ENCODE results near the gene SIAH3.
"Not testable (repeated sequence)": the region's sequence is repeated elsewhere in the genome, so short reads cannot be mapped to it uniquely, and the experiment has no call there.

The SIAH3 gene, protein sequence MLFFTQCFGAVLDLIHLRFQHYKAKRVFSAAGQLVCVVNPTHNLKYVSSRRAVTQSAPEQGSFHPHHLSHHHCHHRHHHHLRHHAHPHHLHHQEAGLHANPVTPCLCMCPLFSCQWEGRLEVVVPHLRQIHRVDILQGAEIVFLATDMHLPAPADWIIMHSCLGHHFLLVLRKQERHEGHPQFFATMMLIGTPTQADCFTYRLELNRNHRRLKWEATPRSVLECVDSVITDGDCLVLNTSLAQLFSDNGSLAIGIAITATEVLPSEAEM

DNA sequence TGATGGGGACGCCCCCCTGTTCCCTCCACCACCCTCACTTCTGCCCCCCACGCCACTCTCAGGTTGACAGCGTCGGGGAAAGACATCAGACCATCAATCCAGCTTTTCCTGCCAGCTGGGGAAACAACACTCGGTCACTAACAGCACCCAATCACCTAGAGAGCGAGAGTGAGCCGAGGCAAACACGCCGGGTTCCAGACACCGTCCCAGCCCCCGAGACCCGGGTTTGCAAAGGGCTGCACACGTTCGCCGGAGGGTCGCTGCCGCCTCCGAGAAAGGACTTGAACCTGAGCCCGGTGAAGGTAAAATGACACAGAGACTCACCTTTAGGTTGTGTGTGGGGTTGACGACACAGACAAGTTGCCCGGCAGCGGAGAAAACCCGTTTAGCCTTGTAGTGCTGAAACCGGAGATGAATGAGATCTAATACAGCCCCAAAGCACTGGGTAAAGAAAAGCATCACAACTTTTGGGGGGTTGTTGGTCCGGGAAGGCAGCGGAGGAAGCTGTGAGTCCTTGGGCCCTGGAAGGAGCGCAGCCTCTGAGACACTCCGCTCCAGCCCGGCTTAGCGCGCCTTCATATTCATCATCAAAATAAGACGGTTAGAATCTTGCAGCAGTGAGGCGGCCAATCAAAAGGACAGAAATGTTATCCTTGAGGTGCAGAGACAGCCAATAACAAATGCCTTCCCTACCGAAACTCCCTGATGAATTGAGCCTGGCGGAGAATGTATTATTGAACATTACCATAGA, at the start of gene SIAH3:
SIAH3 (minus strand) TSS at position 583 of the 751 bp plus-strand sequence; CDS start at position 459, 124 bp downstream.
- DNase-seq, result no peak

DNA sequence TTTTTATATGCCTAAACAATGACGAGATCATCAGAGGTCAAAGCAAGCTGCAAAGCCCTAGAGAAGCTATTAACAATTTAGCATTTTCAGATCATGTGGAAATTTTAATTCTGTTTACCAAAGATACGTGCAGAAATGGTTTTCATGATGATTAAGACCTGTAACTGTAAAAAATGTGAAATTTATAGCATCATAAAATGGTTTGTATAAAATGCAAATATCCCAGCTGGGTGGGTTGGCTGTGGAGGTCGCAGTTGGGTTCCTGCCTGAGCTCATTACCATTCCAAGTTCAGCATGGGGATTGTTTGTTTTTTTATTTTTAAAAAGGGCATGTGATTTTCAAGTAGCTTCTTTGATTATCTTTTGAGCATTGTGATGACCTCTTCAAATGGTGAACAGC, 47.9 kb upstream of the SIAH3 start:
- DNase-seq, result no peak

DNA sequence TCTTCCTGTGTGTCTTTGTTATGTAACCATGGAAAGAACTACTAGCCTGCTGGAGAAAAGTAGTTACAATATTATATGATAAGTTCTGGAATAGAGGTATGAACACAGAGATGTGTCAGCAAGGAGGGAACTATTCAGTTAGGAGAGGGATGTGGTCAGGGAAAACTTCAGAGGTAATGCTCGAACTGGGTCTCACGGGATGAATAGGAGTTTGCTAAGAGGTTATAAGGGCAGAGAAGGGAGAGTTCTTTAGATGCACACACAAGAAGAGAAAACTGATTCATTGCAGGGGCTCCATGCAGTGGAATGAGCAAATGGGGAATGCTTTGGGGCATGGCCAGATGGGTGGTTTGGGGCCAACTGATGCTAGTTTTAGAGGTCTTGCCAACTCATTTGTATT, 46.0 kb upstream of the SIAH3 start:
- no peak for DNase-seq

DNA sequence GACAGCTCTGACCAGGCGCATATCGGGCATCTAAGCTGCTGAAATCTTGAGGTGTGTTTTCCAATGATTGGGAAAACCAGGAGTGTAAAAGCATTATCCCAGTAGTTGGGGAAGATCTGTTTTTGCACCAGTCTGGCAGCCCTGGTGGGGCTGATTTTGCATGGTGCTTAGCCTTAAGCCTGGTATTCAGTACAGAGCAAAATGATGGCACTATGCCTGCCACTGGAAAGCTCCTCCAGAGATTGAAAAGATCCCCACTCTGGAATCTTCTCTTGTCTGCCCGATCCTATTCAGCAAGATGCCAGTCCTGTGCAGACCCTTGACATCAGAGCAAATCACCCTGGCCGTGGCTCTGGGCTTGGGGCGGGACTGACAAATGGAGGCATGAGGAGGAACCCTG, 44.7 kb upstream of the SIAH3 start:
- DNase-seq, result no peak

DNA sequence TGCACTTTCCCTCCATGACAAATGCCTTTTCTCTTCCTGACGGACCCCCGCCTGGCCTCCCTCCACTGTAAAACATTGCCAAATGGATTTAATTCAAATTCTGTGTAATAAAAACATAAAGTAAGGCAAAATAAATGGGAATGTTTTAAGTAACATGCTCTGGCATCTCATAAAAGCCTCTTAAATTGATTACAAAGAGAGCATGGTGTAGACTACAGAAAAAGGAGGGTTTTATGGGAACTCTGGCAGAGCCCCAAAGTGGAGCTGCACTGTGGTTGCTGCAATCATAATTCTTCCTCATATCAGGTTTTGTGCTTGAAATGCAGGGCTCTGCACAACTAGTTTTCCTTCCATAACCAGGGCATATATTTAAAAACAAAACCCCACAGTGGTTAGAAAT, 44.3 kb upstream of the SIAH3 start:
- no peak for DNase-seq

DNA sequence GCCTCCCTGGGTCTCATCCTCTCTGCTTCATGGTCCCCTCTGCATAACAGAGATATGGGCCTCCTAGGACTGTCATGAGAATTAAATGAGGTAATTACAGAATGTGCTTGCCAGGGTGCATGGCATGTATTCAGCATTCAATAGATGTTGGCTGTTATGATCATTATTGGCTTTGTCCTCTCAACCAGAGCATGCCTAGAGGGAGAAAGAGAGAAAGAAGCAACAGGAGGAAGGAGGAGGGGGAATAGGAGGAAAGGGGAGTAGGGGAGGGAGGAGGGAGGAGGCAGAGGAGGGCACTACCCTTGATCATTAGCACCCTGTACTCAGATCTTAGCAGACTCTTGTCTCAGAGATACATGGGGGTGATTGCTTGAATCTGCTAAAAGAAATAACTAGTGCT, 41.0 kb upstream of the SIAH3 start:
- no peak for DNase-seq

DNA sequence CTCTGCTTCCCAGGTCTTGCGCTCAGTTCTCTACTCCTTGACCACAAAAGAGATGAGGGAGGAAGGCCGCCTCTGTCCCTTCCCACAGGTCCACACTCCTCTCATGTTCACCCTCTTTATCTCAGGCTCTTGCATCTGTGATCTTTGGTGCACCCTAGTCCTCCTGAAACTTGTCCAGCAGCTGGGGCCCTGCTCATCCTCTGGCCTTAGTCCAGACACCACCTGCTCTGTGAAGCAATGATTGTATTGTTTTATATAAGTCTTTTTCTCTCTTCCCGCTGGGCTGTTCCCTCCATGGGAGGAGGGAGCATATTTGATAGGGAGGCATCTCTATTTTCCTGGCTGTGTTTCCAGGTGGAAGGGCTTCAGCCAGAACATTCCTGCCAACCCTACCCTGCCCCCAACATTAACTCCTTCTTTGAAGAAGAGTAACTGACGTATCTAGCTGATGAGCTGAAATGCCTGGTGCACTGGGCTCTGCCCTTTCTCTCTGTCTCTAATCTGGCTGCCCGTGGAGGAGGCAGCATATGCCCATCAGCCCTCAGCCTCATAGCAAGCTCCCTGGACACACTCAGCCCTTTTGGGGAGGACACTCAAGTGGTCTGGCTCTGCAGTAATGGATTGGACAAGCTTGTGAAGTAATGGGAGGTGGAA, 38.2 kb upstream of the SIAH3 start:
- DNase-seq, result no peak

DNA sequence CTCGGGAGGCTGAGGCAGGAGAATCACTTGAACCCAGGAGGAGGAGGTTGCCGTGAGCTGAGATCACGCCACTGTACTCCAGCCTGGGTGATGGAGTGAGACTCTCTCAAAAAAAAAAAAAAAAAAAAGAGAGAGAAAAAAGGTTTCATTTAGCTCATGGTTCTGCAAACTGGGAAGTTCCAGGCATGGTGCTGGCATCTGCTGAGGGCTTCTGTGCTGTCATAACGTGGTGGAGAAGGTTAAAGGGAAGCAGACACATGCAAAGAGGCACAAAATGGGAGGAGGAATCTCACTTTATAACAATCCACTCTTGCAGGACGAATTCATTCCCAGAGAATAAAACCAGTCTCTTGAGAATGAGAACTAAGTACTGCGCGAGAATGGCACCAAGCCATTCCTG, 34.9 kb upstream of the SIAH3 start:
- peak; percentile 72 for DNase-seq

DNA sequence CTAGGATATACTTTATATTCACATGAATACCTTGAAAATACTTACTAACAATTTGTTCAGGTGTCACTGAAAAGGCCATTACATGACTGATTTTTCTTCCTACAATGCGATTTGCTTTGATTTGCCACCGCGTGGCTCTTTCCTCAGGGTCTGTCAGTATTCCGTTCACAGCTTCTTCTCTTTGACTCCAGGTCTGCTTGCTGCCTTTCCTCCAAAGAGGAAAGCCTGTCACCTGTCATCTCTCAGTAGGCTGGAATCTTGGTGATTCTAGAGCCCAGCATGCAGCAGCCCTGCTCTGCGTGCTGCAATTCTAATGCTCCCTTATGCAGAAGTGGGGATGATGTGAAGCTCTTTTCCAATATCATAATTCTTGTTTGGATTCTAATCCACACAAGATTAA, 33.6 kb upstream of the SIAH3 start:
- no peak for DNase-seq

DNA sequence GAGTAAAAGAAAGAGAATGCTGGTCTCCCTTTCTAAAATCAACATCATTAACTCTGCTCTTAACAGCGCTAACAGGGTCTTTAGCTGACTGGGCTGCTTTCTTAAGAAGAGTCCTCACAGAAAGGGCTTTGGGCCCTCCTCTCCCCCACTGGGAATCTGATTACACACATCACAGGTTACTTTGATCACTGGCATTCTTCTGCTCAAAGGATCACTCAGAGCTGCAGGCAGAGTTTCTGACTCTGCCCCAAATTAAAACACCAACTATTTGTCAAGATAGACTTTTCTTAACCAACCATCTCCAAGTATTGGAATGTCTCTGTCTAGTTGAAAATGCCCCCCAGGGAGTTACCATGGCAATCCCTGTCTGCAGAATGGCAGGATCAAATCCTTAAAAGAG, 31.1 kb upstream of the SIAH3 start:
- DNase-seq, result no peak

DNA sequence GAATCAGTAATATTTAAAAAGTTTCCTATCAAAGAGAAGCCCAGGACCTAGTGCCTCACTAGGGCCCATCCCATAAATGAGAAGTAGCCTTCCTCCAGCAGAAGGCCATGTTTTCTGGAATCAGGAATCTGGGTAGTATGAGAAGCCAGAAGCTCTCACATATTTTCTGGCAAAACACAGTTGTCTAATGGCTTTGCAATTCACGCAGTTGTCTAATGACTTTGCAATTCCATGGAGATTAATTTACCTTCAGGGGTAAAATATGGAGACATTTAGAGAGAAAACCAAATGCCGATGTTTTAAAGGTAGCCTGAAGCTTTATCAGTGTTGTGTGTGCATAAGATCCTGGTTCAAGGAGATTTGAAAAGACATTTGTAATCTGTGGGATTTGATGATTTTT, 29.8 kb upstream of the SIAH3 start:
- no peak for DNase-seq

DNA sequence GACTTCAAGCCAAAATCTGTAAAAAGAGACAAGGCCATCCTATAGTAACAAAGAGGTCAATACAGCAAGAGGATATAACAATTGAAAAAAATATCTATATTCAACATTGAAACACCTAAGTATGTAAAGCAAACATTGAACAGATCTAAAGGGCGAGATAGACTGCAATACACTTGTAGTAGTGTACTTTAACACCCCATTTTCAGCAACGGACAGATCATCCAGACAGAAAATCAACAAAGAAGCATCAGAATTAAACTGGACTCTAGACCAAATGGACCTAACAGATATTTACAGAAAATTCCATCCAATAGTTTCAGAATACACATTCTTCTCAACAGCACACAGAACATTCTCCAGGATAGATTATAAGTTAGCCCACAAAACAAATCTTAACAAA, 28.7 kb upstream of the SIAH3 start:
- no peak for DNase-seq

DNA sequence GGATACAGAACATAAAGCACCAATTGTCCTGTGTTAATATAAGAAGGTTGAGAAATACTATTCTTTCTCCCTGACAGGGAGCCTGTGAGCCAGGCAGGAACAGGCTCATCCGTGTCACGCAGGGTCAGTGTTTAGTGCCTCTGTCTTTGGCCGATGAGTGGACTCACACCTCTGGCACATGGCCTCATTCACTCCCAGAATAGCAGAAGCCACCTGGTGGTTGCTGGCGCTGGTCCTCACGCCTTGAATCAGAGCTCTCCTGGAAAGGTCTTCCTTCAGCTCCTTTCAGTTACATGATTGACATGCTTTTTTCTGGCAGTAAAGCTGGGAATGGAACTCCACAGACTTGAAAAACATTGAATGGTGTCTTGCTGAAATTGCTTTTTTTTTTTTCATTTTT, 28.1 kb upstream of the SIAH3 start:
- no peak for DNase-seq

DNA sequence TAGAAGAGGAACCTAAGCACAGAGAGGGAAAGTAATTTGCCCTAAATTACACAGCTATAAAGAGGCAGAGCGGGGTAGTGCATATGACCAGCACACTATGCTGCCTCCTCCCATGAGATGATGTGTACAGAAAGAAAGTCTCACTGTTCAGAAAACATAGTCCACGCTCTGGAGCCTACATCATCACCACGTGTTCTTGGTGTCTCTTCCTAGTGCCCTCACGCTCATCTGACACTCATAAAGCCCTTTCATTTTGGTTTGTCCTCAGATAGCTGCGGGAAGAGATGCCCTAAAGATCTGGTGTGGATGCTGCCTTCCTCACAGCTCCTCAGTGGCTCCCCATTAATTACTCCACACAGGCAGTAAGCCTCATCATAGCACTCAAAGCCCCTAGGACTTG, 27.4 kb upstream of the SIAH3 start:
- no peak for DNase-seq

DNA sequence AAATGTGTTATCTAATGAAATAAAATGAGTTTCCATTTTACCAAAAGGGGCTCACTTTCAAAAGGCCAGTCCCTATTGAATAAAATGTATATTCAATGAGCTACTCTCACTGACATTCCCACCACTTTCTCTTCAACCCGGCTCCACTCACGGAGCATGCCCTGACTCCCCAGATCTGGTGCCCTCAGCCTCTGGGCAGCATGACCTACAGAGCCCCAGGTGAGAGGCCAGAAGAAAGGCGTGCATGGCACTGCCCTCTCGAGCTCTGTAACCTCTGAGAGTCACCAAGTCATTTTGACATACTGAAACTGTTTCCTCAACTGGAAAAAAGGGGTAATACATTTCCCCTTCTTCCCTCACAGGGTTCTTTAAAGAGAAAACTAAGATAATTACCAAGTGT, 25.2 kb upstream of the SIAH3 start:
- peak; percentile 7 for DNase-seq

DNA sequence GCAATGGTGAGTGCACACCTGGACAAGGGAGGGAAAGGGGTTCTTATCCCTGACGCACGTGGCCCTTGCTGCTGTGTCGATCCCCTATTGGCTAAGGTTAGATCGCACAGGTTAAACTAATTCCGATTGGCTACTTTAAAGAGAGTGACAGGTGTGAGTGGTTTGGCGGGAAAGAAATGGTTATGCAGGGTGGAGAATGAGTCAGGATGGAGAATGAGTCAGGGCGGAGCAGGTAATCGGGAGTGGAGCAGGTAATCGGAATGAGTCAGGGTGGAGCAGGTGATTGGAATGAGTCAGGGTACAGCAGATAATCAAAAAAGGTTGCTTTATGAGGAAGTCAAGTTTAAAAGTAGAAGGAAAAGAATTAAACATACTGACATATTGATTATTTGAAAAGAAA, 24.4 kb upstream of the SIAH3 start:
- no peak for DNase-seq

DNA sequence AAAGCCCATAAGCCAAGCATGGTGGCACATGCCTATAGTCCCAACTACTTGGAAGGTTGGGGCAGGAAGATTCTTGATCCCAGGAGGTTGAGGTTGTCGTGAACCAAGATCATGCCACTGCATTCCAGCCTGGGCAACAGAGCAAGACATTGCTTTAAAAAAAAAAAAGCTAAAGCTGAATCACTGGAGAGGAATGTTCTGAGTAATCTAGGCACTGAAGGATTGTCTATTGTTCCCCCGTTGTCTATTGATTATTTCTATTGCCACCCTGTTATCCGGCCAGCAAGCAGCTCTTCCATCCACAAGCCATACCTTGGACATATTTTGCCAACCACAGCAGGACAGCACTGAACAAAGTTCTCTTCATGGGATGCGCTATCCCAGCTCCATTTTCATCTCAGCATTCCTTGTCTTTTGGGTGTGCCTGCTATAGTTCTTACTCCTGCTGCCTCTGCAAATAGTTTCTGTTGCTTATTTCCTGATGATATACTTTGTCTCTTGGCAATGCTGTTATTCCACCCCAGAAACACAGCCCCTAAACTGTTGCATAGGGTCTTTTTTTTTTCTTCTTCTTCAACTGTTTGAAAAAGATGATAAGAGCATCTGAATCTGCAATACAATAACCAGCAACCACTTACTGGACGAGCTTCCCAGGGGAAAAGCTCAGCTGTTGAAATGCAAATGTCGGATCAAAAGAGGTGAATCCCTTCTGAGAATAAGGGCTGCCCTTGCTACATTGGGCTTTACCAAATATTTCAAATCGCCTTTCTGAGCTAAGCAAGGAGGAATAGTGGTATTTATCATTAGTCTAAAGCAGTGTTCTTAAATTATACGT, 22.2 kb upstream of the SIAH3 start:
- DNase-seq, result no peak

DNA sequence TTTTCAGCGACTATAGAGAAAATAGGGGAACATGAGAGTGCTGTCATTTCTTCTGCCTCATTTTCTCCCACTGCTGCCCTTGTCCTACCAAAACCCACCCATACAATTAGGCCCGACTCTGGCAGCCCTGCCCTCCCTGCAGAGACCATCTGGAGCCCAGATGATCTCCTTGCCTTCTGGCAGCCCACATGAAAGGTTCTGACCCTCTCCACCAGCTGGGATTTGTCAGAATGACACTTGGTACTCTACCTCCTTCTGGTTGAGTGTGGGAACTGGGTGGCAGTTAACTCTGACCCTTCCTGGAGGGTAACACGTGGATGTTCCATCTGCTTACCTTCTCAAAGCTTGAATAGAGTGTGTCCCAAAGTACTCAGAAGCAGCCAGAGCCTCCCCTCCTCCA, 21.0 kb upstream of the SIAH3 start:
- DNase-seq, result no peak

DNA sequence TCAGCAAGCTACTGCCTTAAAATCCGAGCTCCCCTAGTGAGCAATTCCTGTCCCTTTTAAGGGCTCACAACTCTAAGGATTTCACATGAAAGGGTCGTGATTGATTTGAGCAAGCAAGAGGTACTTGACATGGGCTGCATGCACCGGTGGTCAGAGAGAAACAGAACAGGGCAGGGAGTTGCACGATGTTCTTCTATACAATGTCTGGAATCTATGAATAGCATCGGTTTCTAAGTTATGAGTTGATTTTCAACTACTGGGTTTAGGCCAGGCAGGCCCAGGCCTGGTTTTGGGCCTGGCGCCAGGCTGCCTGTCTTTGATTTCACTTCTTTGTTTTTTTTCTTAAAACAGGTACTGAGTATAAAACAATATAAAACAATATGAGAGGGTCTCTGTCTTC, 19.6 kb upstream of the SIAH3 start:
- DNase-seq, result not testable (repeated sequence)

DNA sequence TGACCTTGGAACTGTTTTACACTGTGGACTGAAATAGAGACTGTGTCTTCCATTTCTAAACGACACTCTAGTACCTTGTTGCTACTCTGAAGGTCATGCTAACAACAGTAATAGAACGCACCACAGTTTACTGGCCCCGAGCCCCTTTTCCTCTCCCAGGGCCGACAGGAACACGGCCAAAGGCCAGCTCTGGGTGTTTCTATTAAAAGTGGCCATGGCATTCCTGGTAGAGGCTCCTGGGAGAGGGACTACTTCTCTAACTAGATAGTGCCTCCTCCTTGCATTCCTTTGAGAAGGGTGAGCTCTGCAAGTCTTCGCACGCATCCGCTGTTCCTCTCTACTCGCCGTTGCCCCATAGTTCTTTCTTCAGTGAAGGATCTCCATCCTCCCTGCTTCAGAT, 18.7 kb upstream of the SIAH3 start:
- no peak for DNase-seq

DNA sequence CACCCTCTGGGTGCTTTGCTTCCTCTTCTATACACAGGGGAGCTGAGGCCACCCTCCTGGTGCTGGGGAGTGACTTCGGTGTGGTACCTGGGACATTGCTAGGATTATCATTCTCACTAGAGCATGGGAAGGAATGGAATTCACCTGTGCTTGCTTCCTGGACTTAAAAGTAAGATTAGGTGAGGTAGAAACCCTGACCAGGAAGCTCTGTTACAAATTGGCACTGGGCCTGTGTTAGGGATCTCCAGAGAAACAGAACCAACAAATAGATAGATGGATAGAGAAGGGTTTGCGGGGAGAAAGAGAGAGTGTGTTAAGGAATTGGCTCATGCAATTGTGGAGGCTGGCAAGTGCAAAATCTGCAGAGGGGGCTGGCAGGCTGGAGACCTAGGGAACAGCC, 13.9 kb upstream of the SIAH3 start:
- DNase-seq, result no peak

DNA sequence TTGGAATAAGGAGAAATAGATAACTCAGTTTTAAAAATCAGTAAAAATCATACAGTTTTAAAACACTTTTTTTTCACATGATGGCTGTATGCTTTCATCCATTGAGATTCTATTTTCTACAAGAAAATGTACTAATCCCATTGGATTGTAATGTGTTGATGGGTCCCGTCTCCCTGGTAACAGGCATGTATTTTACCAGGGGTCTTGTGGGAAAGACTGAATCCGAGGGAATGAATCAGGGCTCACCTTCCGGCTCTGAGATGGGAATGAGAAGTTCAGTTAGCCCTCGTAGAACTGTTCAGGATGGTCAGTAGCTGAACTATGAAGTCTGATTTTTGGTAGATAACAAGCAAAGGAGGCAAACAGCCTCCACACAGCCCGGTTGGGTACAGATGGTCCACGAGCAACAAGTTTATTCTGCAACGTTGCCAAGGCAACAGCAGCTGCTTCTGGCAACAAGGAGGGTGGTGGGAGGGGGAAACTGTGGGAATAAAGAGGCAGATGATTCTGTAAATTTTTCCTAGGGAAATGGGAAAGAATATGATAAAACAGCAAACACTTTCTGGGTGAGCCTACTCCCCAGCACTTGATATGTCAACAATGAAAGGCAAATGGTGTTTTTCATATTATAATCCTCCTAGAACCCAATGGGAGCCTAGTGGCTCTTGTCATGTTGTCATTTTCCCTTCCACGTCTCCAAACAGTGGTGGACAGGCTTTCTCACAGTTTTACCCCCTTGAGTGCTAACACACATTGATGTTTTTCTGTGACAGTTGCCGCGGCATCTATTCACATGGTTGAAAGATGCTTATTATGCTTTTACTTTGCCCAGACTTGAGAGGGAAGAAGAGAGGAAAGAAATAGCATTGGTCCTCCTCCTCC, 12.4 kb upstream of the SIAH3 start:
- no peak for DNase-seq

All from inflammatory macrophage treated with lipopolysaccharide for 4 hours (primary cell).